D721Med (cell line): Measurements from ENCODE around the gene POLRMT.
"Not testable (repeated sequence)": the region's sequence is repeated elsewhere in the genome, so short reads cannot be mapped to it uniquely, and the experiment has no call there.

ENCODE experiments used
- DNase-seq: peaks from one replicate; pipeline ENCODE4 v3.0.0; 2011; ENCODE audit warnings: low spot score; ENCODE audit not compliant: insufficient read length
- FAIRE-seq: peaks from 2 replicates; lab custom pipeline; 2011; peaks lifted over from hg19 to GRCh38; lab: Jason Lieb, UNC
- CTCF ChIP-seq: IDR thresholded peaks from 2 replicates; pipeline ENCODE4 v1.5.1; 2012; ENCODE audit warnings: mild to moderate bottlenecking, control low read depth; ENCODE audit not compliant: insufficient read depth; ENCODE audit errors: missing control alignments

POLRMT gene

GRCh38 chr19:625257-625656 lies 8.1 kb downstream of the POLRMT start:
- TF ChIP-seq CTCF = no peak
- DNase-seq (no peak), FAIRE-seq (no peak)

GRCh38 chr19:624433-625109 lies 8.8 kb downstream of the POLRMT start:
- FAIRE-seq (no peak), DNase-seq (no peak)
- no peak for TF ChIP-seq CTCF

GRCh38 chr19:623974-624373 lies 9.4 kb downstream of the POLRMT start:
- FAIRE-seq = no peak
- DNase-seq = no peak
- TF ChIP-seq CTCF = no peak

GRCh38 chr19:623175-623916 lies 10.0 kb downstream of the POLRMT start:
- FAIRE-seq (no peak), DNase-seq (no peak)
- TF ChIP-seq CTCF = no peak

GRCh38 chr19:622666-623065 lies 10.7 kb downstream of the POLRMT start:
- TF ChIP-seq CTCF = no peak
- FAIRE-seq (no peak), DNase-seq (no peak)

GRCh38 chr19:621819-622218 lies 11.5 kb downstream of the POLRMT start:
- DNase-seq (no peak), FAIRE-seq (no peak)

GRCh38 chr19:621191-621590 lies 12.1 kb downstream of the POLRMT start:
- FAIRE-seq, DNase-seq: not testable (repeated sequence)

More at GRCh38 chr19:621819-622218, 11.5 kb downstream of the POLRMT start:
- no peak for TF ChIP-seq CTCF
